HG03354 (cell line): Measurements from ENCODE around the gene ICE1.
"Not testable (repeated sequence)": the region's sequence is repeated elsewhere in the genome, so short reads cannot be mapped to it uniquely, and the experiment has no call there.

ENCODE experiments used
- ATAC-seq: cut with Tn5 transposase; IDR thresholded peaks from one replicate; pipeline ENCODE4 v1.9.1; 2021; ENCODE audit warnings: mild to moderate bottlenecking; ENCODE audit not compliant: unreplicated experiment, poor library complexity, severe bottlenecking

The ICE1 gene

GRCh38 chr5:5481633-5482032 is 59.2 kb downstream of the ICE1 start:
- no peak for ATAC-seq

- ATAC-seq, result no peak
Observed at GRCh38 chr5:5483350-5483749, 60.9 kb downstream of the ICE1 start.

GRCh38 chr5:5483880-5484598 is 61.6 kb downstream of the ICE1 start:
- no peak for ATAC-seq

- ATAC-seq, result no peak
Observed at GRCh38 chr5:5486122-5486521, 63.6 kb downstream of the ICE1 start.

GRCh38 chr5:5487585-5488360 is 65.3 kb downstream of the ICE1 start:
- no peak for ATAC-seq

GRCh38 chr5:5490774-5491347 is 68.4 kb downstream of the ICE1 start:
- ATAC-seq, result no peak

- ATAC-seq, result peak; percentile 48
Observed at GRCh38 chr5:5492087-5492933, 69.8 kb downstream of the ICE1 start.

- ATAC-seq, result not testable (repeated sequence)
Observed at GRCh38 chr5:5492934-5493271, 70.4 kb downstream of the ICE1 start.

- ATAC-seq, result peak; percentile 86
Observed at GRCh38 chr5:5494489-5495402, 72.3 kb downstream of the ICE1 start.

GRCh38 chr5:5497152-5497788 is 74.8 kb downstream of the ICE1 start:
- no peak for ATAC-seq

- ATAC-seq, result no peak
Observed at GRCh38 chr5:5499442-5499841, 77.0 kb downstream of the ICE1 start.

- no peak for ATAC-seq
Observed at GRCh38 chr5:5504325-5504724, 81.8 kb downstream of the ICE1 start.

GRCh38 chr5:5505815-5506214 is 83.3 kb downstream of the ICE1 start:
- no peak for ATAC-seq

GRCh38 chr5:5508391-5508790 is 85.9 kb downstream of the ICE1 start:
- no peak for ATAC-seq

GRCh38 chr5:5511904-5512416 is 89.5 kb downstream of the ICE1 start:
- no peak for ATAC-seq

GRCh38 chr5:5512543-5512942 is 90.1 kb downstream of the ICE1 start:
- no peak for ATAC-seq

- ATAC-seq, result not testable (repeated sequence)
Observed at GRCh38 chr5:5520622-5521021, 98.1 kb downstream of the ICE1 start.

- no peak for ATAC-seq
Observed at GRCh38 chr5:5521029-5521428, 98.6 kb downstream of the ICE1 start.
